ENCODE data around the gene AIDA.

The AIDA gene

DNA sequence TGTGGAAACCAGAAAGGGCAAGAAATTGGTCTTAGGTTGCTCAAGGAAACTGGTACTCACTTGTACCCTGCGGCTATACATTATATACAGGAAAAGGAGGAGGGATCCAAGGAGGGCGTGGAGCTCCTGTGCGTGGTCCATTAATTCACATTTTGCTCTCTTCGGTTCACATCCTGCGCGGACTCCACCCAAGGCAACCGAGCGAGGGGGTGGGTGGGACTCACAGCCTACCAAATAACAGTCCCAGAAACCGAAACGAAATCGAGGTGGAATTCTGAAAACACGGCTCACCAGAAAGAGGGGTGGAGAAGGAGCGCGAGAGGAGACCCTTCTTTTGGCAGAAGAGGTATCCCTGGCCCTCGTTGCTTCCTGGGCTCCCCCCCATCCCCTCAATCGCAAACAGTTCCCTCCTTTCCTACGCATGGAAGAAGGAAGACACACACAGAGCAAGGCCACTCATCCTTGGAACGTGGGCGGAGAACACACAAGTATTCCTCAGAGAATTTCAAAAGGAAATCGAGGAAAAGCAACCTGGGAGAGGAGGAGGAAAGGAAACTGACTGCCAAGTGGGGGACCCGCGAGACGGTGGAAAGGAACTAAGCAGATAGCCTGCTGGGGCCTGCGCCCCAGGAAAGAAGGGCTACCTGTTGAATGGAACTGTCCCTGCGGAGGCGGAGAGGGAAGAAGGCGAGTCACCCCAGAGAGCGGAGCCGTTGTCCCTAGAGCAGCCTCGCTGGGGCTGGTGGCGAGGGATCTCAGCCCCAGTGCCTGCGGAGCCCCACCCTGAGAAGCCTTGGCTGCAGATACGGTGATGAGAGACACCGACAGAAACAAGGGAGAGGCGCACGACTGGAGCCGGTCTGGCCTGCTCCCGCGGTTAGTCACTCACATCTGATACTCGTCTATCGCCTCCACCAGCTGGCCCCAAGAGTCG lies 705 bp downstream of the AIDA start (continued):
- TF ChIP-seq, protein P1, sequence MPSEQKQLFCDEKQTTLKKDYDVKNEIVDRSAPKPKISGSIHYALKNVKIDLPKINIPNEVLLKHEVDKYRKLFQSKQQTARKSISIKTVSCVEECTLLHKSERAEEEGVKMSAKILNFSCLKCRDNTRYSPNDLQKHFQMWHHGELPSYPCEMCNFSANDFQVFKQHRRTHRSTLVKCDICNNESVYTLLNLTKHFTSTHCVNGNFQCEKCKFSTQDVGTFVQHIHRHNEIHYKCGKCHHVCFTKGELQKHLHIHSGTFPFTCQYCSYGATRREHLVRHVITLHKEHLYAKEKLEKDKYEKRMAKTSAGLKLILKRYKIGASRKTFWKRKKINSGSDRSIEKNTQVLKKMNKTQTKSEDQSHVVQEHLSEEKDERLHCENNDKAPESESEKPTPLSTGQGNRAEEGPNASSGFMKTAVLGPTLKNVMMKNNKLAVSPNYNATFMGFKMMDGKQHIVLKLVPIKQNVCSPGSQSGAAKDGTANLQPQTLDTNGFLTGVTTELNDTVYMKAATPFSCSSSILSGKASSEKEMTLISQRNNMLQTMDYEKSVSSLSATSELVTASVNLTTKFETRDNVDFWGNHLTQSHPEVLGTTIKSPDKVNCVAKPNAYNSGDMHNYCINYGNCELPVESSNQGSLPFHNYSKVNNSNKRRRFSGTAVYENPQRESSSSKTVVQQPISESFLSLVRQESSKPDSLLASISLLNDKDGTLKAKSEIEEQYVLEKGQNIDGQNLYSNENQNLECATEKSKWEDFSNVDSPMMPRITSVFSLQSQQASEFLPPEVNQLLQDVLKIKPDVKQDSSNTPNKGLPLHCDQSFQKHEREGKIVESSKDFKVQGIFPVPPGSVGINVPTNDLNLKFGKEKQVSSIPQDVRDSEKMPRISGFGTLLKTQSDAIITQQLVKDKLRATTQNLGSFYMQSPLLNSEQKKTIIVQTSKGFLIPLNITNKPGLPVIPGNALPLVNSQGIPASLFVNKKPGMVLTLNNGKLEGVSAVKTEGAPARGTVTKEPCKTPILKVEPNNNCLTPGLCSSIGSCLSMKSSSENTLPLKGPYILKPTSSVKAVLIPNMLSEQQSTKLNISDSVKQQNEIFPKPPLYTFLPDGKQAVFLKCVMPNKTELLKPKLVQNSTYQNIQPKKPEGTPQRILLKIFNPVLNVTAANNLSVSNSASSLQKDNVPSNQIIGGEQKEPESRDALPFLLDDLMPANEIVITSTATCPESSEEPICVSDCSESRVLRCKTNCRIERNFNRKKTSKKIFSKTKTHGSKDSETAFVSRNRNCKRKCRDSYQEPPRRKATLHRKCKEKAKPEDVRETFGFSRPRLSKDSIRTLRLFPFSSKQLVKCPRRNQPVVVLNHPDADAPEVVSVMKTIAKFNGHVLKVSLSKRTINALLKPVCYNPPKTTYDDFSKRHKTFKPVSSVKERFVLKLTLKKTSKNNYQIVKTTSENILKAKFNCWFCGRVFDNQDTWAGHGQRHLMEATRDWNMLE (tag by site-specific recombination; conservative IDR thresholded peaks at IDR 0.05; ENCODE audit: low read depth), result no peak
- no peak for TF ChIP-seq ZNF114 (tag by site-specific recombination; IDR thresholded peaks at IDR 0.05)

DNA sequence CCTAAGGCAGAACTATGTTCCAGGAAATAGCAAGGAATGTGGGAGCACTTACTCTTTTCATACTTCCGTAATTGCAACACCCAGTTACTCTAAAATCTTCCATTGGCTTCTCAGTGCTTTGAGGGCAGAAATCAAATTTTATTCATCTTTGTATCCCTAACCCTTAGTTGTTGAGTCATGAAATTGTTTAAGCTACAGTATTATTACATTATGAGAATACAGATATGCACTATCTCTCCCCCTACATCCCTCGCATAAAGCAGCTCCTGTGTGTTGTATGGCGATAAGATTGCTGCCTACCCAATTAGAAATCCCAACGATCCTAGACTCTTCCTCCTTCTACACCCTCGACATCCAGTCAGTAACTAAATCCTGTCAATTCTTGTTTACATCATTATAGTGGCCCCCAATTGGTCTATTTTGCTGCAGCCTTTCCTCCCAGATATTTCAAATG lies 2.6 kb downstream of the AIDA start:
- POLR2A ChIA-PET, result no interaction called here
- no peaks in the 10 kb centered on the region for H3K9me3 ChIP-seq (ENCODE audit: control insufficient read depth, insufficient read depth, low read depth, low read length)
- no peak overlapping the region for H3K4me3 ChIP-seq (ENCODE audit: low read depth, low read length)
- no peaks in the 10 kb centered on the region for H3K4me1 ChIP-seq (ENCODE audit: control insufficient read depth, insufficient read depth, low read length)
- H3K36me3 ChIP-seq (ENCODE audit: control insufficient read depth in 2 of 2, insufficient read depth in 1 of 2, low read length in 2 of 2), result no peaks in the 10 kb centered on the region
- TF ChIP-seq, protein P2, sequence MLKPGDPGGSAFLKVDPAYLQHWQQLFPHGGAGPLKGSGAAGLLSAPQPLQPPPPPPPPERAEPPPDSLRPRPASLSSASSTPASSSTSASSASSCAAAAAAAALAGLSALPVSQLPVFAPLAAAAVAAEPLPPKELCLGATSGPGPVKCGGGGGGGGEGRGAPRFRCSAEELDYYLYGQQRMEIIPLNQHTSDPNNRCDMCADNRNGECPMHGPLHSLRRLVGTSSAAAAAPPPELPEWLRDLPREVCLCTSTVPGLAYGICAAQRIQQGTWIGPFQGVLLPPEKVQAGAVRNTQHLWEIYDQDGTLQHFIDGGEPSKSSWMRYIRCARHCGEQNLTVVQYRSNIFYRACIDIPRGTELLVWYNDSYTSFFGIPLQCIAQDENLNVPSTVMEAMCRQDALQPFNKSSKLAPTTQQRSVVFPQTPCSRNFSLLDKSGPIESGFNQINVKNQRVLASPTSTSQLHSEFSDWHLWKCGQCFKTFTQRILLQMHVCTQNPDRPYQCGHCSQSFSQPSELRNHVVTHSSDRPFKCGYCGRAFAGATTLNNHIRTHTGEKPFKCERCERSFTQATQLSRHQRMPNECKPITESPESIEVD (tag by site-specific recombination; IDR thresholded peaks at IDR 0.05), result no peak
- TF ChIP-seq, protein P3, sequence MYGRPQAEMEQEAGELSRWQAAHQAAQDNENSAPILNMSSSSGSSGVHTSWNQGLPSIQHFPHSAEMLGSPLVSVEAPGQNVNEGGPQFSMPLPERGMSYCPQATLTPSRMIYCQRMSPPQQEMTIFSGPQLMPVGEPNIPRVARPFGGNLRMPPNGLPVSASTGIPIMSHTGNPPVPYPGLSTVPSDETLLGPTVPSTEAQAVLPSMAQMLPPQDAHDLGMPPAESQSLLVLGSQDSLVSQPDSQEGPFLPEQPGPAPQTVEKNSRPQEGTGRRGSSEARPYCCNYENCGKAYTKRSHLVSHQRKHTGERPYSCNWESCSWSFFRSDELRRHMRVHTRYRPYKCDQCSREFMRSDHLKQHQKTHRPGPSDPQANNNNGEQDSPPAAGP (tag by site-specific recombination; IDR thresholded peaks at IDR 0.05), result no peak
- TF ChIP-seq ZNF560 (tag by site-specific recombination; IDR thresholded peaks at IDR 0.05; ENCODE audit: borderline replicate concordance), result no peak
- TF ChIP-seq ZBTB17 (tag by site-specific recombination; IDR thresholded peaks at IDR 0.05), result no peak
- no peak for TF ChIP-seq YY1 (tag by site-specific recombination; IDR thresholded peaks at IDR 0.05)
- TF ChIP-seq ZNF548 (tag by site-specific recombination; IDR thresholded peaks at IDR 0.05), result no peak
- TF ChIP-seq, protein P4, sequence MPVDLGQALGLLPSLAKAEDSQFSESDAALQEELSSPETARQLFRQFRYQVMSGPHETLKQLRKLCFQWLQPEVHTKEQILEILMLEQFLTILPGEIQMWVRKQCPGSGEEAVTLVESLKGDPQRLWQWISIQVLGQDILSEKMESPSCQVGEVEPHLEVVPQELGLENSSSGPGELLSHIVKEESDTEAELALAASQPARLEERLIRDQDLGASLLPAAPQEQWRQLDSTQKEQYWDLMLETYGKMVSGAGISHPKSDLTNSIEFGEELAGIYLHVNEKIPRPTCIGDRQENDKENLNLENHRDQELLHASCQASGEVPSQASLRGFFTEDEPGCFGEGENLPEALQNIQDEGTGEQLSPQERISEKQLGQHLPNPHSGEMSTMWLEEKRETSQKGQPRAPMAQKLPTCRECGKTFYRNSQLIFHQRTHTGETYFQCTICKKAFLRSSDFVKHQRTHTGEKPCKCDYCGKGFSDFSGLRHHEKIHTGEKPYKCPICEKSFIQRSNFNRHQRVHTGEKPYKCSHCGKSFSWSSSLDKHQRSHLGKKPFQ (tag by site-specific recombination; IDR thresholded peaks at IDR 0.05), result no peak
- TF ChIP-seq FEZF1 (tag by site-specific recombination; IDR thresholded peaks at IDR 0.05), result no peak
- CTCF ChIA-PET, result interaction anchor here (0.9 kb wide), 1 partner anchor 380 kb away, joined by 3 read pairs; no protein-coding TSS in a partner anchor
- H3K27ac ChIP-seq (ENCODE audit: extremely low read depth, low read depth, low read length), result no peak overlapping the region

DNA sequence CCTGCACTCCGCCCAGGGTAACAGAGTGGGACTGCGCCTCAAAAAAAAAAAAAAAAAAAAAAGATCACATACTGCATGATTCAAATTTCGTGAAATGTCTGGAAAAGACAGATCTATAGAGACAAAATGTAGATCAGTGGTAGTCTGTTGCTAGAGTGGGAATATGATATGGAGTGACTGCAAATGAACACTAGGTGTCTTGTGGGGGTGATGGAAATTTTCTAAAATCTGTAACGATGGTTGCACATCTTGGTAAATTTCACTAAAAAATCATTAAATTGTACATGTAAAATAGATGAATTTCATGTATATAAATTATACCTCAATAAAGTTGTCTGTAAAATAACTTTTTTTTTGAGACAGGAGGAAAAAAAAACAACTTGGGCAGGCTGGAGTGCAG lies 5.5 kb downstream of the AIDA start:
- no peak overlapping the region for H3K27ac ChIP-seq (ENCODE audit: extremely low read depth, low read depth, low read length)
- no peaks in the 10 kb centered on the region for H3K4me1 ChIP-seq (ENCODE audit: control insufficient read depth, insufficient read depth, low read length)
- H3K9me3 ChIP-seq (ENCODE audit: control insufficient read depth, insufficient read depth, low read depth, low read length), result no peaks in the 10 kb centered on the region
- H3K36me3 ChIP-seq (ENCODE audit: control insufficient read depth in 2 of 2, insufficient read depth in 1 of 2, low read length in 2 of 2), result peaks cover 4 to 11% of the 10 kb centered on the region in 2 experiments
- ChIA-PET CTCF (no interaction called here), POLR2A (no interaction called here)
- H3K4me3 ChIP-seq (ENCODE audit: low read depth, low read length), result no peak overlapping the region
- TF ChIP-seq SCRT2 (tag by site-specific recombination; IDR thresholded peaks at IDR 0.05), result no peak
- TF ChIP-seq ZNF549 (tag by site-specific recombination; IDR thresholded peaks at IDR 0.05), result no peak
- no peak for TF ChIP-seq ZNF843 (tag by site-specific recombination; IDR thresholded peaks at IDR 0.05)
- TF ChIP-seq ZNF585B (tag by site-specific recombination; IDR thresholded peaks at IDR 0.05), result no peak
- no peak for TF ChIP-seq ZBTB17 (tag by site-specific recombination; IDR thresholded peaks at IDR 0.05)
- no peak for TF ChIP-seq KLF10 (tag by site-specific recombination; IDR thresholded peaks at IDR 0.05)
- no peak for TF ChIP-seq ZNF23 (tag by site-specific recombination; IDR thresholded peaks at IDR 0.05; ENCODE audit: borderline replicate concordance)
- TF ChIP-seq, protein P5, sequence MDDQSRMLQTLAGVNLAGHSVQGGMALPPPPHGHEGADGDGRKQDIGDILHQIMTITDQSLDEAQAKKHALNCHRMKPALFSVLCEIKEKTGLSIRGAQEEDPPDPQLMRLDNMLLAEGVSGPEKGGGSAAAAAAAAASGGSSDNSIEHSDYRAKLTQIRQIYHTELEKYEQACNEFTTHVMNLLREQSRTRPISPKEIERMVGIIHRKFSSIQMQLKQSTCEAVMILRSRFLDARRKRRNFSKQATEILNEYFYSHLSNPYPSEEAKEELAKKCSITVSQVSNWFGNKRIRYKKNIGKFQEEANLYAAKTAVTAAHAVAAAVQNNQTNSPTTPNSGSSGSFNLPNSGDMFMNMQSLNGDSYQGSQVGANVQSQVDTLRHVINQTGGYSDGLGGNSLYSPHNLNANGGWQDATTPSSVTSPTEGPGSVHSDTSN (CRISPR knock-in tag; IDR thresholded peaks at IDR 0.05), result no peak
- no peak for TF ChIP-seq ZNF776 (tag by site-specific recombination; IDR thresholded peaks at IDR 0.05; ENCODE audit: borderline replicate concordance)
- TF ChIP-seq ZNF266 (tag by site-specific recombination; IDR thresholded peaks at IDR 0.05; ENCODE audit: low read depth), result no peak
- no peak for TF ChIP-seq SETDB1 (IDR thresholded peaks at IDR 0.05; ENCODE audit: insufficient read length, low read length)
